ENCODE data around the gene TIMELESS.

Gene TIMELESS

DNA sequence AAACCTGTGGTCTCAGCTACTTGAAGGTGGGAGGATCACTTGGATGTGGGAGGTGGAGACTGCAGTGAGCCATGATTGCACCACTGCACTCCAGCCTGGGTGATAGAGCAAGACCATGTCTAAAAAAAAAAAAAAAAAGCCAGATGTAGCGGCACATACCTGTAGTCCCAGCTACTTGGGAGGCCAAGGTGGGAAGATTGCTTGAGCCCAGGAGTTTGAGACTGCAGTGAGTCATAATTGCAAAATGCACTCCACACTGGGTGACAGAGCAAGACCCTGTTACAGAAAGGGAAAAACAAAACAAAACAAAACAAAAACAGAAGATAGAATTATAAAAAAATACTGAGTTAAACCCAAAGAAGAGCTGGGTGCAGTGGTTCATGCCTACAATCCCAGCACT is 57.5 kb downstream of the TIMELESS start:
- H3K4me3 ChIP-seq (ENCODE audit: low read depth, low read length): no peak overlapping the region
- TF ChIP-seq, protein P1, sequence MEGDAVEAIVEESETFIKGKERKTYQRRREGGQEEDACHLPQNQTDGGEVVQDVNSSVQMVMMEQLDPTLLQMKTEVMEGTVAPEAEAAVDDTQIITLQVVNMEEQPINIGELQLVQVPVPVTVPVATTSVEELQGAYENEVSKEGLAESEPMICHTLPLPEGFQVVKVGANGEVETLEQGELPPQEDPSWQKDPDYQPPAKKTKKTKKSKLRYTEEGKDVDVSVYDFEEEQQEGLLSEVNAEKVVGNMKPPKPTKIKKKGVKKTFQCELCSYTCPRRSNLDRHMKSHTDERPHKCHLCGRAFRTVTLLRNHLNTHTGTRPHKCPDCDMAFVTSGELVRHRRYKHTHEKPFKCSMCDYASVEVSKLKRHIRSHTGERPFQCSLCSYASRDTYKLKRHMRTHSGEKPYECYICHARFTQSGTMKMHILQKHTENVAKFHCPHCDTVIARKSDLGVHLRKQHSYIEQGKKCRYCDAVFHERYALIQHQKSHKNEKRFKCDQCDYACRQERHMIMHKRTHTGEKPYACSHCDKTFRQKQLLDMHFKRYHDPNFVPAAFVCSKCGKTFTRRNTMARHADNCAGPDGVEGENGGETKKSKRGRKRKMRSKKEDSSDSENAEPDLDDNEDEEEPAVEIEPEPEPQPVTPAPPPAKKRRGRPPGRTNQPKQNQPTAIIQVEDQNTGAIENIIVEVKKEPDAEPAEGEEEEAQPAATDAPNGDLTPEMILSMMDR (IDR thresholded peaks at IDR 0.05; ENCODE audit: low read depth, low read length): no peak

DNA sequence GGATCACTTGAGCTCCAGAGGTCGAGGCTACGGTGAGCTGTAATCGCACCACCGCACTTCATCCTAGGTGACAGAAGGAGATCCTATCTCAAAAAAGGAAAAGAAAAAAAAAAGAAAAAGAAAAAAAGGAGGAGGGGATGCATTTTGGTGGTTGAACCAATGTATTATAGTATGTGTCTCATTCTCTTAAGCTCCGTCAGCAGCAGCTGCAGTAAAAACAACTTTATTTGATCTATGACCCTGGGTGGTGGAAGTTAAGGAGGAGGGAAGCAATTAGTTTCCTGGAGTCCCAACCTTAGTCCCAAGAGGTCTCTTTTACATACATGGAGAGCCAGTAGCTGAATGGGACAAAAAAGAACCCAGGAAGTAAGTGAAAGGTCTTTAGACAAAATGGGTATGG is 59.8 kb downstream of the TIMELESS start:
- no peak overlapping the region for H3K4me3 ChIP-seq (ENCODE audit: low read depth, low read length)
- TF ChIP-seq, protein P1 (IDR thresholded peaks at IDR 0.05; ENCODE audit: low read depth, low read length): no peak

DNA sequence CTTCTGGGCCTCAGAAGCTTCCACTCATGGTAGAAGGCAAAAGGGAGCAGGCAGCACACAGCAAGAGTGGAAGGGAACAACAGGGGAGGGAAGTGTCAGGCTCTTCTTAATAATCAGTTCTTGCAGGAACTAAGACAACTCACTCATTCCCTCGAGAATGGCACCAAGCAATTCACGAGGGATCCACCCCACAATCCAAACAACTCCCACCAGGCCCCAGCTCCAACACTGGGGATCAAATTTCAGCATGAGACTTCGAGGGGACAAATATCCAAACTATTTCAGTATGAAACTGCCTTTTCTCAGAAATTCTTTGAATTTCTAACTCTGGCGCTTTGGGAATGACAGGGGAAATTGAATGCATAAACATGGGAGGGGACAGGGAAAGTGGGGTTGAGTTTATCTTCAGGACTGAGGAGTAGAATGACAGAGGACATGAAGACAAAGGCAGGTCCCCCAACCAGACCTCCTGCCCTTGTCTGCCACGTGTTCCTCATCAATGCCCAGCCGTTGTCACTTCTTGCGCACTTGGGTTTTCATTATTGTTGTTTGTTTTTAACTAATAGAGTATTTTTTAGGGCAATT is 62.0 kb downstream of the TIMELESS start:
- TF ChIP-seq, protein P1 (IDR thresholded peaks at IDR 0.05; ENCODE audit: low read depth, low read length): no peak
- no peak overlapping the region for H3K4me3 ChIP-seq (ENCODE audit: low read depth, low read length)

DNA sequence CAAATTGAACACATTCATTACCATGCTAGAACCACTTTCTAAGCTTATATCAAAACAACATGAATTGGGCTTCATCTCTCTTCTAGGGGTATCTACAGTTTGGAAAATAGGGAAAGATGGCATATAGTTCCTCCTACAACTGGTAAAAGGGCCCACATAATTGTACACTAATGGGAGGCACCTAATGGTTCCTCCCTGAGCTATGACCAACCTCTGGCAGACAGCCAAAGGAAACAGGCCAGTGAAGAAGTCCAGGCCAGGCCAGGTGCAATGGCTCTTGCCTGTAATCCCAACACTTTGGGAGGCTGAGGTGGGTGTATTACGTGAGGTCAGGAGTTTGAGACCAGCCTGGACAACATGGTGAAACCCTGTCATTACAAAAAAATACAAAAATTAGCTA is 63.4 kb downstream of the TIMELESS start:
- no peak overlapping the region for H3K4me3 ChIP-seq (ENCODE audit: low read depth, low read length)
- TF ChIP-seq, protein P1 (IDR thresholded peaks at IDR 0.05; ENCODE audit: low read depth, low read length): no peak

DNA sequence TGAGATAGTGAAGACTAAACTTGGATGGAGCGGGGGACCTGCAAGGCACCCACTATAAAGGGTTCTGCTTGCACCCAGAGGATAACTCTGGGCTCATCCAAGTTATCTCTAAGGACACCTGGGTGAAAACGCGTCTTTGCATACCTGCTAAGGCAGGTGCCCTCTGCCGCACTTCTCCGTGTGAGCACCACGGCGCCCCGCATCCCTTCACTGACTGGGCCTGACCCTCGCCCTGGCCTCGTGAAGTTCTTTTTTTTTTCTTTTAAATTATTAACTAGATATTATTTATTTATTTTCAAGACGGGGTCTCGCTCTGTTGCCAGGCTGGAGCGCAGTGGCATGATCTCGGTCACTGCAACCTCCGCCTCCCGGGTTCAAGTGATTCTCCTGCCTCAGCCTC is 66.6 kb downstream of the TIMELESS start:
- TF ChIP-seq, protein P1 (IDR thresholded peaks at IDR 0.05; ENCODE audit: low read depth, low read length): no peak
- no peak overlapping the region for H3K4me3 ChIP-seq (ENCODE audit: low read depth, low read length)

DNA sequence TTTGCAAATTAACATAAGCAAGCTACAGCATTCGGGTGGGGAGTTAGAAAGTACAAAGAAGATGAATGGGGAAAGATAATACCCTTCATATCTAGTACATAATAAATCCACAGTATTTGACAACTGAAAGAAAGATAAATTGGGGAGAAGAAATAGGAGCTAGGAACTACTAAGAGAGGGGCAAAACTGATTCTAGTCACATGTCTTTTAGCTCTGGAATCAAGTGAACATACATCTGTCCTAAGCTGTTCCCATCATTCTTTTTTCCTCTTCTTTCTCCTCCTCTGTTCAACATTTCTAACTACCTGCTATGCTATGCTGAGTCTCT is 71.3 kb downstream of the TIMELESS start:
- no peak overlapping the region for H3K4me3 ChIP-seq (ENCODE audit: low read depth, low read length)
- TF ChIP-seq, protein P1 (IDR thresholded peaks at IDR 0.05; ENCODE audit: low read depth, low read length): no peak

DNA sequence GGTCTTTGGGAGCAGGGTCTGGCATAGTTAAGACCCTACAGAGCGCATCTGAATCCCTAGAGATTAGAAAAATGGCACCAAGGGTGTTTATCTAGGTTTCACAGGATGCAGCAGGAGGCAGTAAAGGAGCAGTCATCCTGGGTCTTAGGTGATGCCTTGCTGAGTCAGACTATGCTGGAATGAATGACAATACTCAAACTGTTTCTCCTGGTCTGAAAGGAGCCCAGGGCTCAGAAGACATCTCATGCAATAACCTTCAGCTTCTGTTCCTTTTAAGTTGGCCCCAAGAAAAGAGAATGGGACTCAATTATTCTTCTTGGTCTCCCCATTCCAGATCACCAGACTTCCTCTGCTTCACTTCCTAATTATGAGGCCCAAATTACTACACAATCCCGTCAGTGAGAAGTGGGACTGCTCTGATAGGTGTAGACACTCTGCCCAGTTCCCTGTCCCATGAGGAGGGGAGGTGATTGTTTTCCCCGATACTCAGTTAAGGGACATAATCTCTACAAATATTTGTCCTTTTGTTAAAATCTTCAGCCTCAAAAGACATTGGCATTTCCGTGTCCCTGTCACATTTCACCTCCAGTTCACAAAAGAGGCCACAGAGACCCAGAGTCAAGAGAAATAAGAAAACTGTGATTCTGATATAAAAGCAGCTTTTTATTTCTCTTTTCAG is 71.8 kb downstream of the TIMELESS start:
- TF ChIP-seq, protein P1 (IDR thresholded peaks at IDR 0.05; ENCODE audit: low read depth, low read length): peak; percentile 32
- H3K4me3 ChIP-seq (ENCODE audit: low read depth, low read length): no peak overlapping the region
